BE2C (cell line): Measurements from ENCODE around the gene MLC1.

Experiments used
- DNase-seq: peaks from one replicate; pipeline ENCODE4 v3.0.0-alpha.2; 2020
- H3K27me3 ChIP-seq: fragments of 250-450 bp; sonication (Bioruptor Pico); 2 replicates; pipeline ENCODE4 v1.5.1; 2020; ENCODE audit warnings: mild to moderate bottlenecking
- H3K36me3 ChIP-seq: fragments of 250-450 bp; sonication (Bioruptor Pico); 2 replicates; pipeline ENCODE4 v1.5.1; 2020; ENCODE audit warnings: mild to moderate bottlenecking
- H3K4me1 ChIP-seq: fragments of 250-450 bp; sonication (Bioruptor Pico); 2 replicates; pipeline ENCODE4 v1.5.1; 2020
- H3K4me3 ChIP-seq: 2 replicates; pipeline ENCODE4 v1.5.1; 2011; ENCODE audit warnings: low read depth, low read length
- H3K9me3 ChIP-seq: fragments of 250-450 bp; sonication (Bioruptor Pico); 2 replicates; pipeline ENCODE4 v1.5.1; 2020
- CTCF ChIP-seq: IDR thresholded peaks from 2 replicates; pipeline ENCODE4 v1.5.1; 2012; ENCODE audit warnings: mild to moderate bottlenecking, low read depth, low read length

The MLC1 gene

DNA sequence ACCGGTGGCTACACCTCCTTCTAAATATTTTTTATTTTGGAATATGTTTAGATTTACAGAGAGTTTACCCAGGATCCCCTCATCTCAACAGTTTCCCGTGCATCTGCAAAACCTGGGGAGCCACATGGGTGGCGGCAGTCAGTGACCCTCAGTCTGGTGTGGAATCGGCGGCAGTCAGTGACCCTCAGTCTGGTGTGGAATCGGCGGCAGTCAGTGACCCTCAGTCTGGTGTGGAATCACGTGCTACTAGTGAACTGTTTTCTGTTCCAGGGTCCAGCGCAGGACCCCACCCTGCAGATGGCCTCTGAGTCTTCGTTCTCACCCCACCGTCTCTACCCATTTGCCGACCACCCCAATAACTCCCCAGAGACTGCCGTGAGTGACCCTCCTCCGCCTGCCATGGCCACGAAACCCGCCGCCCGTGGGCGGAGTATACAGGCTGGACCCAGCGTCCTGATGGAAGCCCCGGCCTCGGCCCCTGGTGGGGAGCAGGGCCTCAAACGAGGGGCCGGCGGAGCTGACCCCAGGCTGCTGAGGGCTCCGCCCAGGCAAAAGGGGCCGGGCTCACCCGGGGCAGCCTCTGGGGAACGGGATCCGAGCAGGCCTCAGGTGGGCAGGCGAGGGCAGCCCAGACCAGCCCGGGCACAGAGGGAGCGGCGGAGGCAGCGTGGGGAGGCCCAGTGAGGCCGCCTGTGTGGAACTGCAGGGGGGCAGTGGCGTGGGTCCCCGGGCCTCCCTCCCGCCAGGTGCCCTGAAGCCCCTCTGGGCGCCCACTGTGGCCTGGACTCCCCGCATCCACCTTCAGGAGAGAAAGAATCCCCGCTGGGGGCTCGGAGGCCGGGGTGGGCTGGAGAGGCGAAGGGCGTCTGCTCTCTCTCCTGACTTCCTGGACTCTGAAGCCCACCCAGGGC, 75.2 kb downstream of the MLC1 start:
- Histone ChIP-seq H3K36me3 (no peaks in the 10 kb centered on the region), H3K9me3 (no peaks in the 10 kb centered on the region), H3K27me3 (peaks cover 21% of the 10 kb centered on the region), H3K4me1 (no peaks in the 10 kb centered on the region), H3K4me3 (no peak overlapping the region)
- DNase-seq: peak; percentile 10
- no peak for TF ChIP-seq CTCF
